ENCODE results near the gene ARHGEF2. TPM values are rescaled to one million over a fixed set of nuclear protein-coding genes. Genes with fewer than 3 reads are reported as not detected.

The ARHGEF2 gene
- total and polyA plus RNA-seq, 2 of the 13 experiments (the other 11 are each of a cell fraction or from before 2014, with no cell fraction given) = 16.1 to 32.1 TPM

- TF ChIP-seq MXD3 (CRISPR knock-in tag; IDR thresholded peaks at IDR 0.05) (no peak), ELF3 (CRISPR knock-in tag; IDR thresholded peaks at IDR 0.05) (no peak)
Observed at GRCh38 chr1:155898888-155899287, 79.5 kb downstream of the ARHGEF2 start (continued).

DNA sequence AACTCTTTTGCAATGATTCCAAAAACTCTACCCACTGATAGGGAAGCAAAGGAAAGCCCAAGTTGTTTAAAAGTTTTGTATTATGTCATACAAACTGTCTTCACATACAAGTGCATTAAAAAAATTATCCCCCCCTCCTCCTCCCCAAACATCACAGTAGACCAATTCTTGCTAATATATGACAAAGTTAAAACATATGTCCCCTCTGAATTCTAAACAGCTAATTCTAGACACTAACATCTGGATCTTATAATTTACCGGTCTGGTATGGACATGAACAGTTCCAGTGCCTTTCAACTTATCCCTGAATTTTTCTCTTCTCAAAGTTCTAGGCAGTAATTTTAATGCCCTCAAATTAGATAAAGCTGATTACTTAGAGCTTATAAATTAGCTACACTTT lies 80.6 kb downstream of the ARHGEF2 start:
- 100% methylated on average over 1 of the region's 1 CpG for WGBS (ENCODE audit: low lambda C conversion rate)
- POLR2A ChIA-PET = no interaction called here
- BruUV-seq (replicated peaks) = no TSS peak
- TF ChIP-seq ZNF883 (CRISPR knock-in tag; IDR thresholded peaks at IDR 0.05; ENCODE audit: not compliant biosample characterization) (no peak), TAF1 (CRISPR knock-in tag; IDR thresholded peaks at IDR 0.05) (no peak), ZNF773 (CRISPR knock-in tag; IDR thresholded peaks at IDR 0.05; ENCODE audit: borderline replicate concordance) (no peak), ZNF710 (CRISPR knock-in tag; IDR thresholded peaks at IDR 0.05; ENCODE audit: borderline replicate concordance) (no peak), NCOA5 (CRISPR knock-in tag; IDR thresholded peaks at IDR 0.05) (no peak), PAX8 (CRISPR knock-in tag; IDR thresholded peaks at IDR 0.05; ENCODE audit: borderline replicate concordance) (no peak), ATRX (CRISPR knock-in tag; IDR thresholded peaks at IDR 0.05; ENCODE audit: borderline replicate concordance) (no peak), ISL2 (CRISPR knock-in tag; IDR thresholded peaks at IDR 0.05) (no peak), ZNF496 (CRISPR knock-in tag; IDR thresholded peaks at IDR 0.05; ENCODE audit: insufficient replicate concordance) (no peak)
- Histone ChIP-seq H4K20me1 (ENCODE audit: insufficient read depth, low read length) (no peaks in the 10 kb centered on the region), H3K27ac (ENCODE audit: extremely low read length, insufficient read depth, low read length) (no peak overlapping the region), H2AFZ (ENCODE audit: low read length) (no peak overlapping the region), H3K4me2 (ENCODE audit: low read depth, low read length) (no peak overlapping the region), H3K9ac (ENCODE audit: insufficient read depth, low read depth, low read length) (no peak overlapping the region), H3K9me3 (ENCODE audit: low read length) (no peaks in the 10 kb centered on the region), H3K36me3 (replicated peaks in 1 of 2; ENCODE audit: control insufficient read depth in 1 of 2, insufficient read depth in 2 of 2, low read length in 2 of 2) (peaks cover 8 to 22% of the 10 kb centered on the region in 2 experiments; a peak in 4 of 5 replicates), H3K4me3 (replicated peaks in 1 of 3; ENCODE audit: insufficient read depth in 1 of 3, low read depth in 2 of 3, low read length in 3 of 3) (no peak overlapping the region), H3K79me2 (ENCODE audit: insufficient read depth, low read length) (no peaks in the 10 kb centered on the region), H3K27me3 (ENCODE audit: control insufficient read depth in 1 of 2, insufficient read depth in 2 of 2, low read length in 2 of 2) (no peaks in the 10 kb centered on the region), H3K4me1 (ENCODE audit: insufficient read depth, low read length) (peaks cover 15% of the 10 kb centered on the region)
- CTCF ChIA-PET (ENCODE audit: low intra/inter-chr PET ratio, low total read pairs) = no interaction called here
- ATAC-seq = no peak
- in situ Hi-C loops (cut with HindIII; ENCODE audit: extremely low pct_ligation_motif_present, low pct_unique_long_range_greater_than_20kb) = no loop called here
- intact Hi-C loops (cut with micrococcal nuclease; ENCODE audit: unreplicated experiment) = loop anchor here (10.0 kb wide), 1 partner anchor 1517 kb away; no protein-coding TSS in a partner anchor
- no peak for DNase-seq (ENCODE audit: low spot score)
- no peak for FAIRE-seq

Small RNAs within 50 kb of the gene (microRNA-seq; reads per million reads assigned to microRNA genes)
- gene MIR6738 = not detected

Small RNAs within 50 kb of the gene (small RNA-seq; reads per million reads assigned to genes)
- gene MIR6738 (ENCODE audit: insufficient read depth in 2 of 3, insufficient read length in 3 of 3, low read depth in 2 of 3, low replicate concordance in 1 of 3) (0 reads per million in 3 experiments), gene SCARNA4 (ENCODE audit: insufficient read depth in 2 of 3, insufficient read length in 3 of 3, low read depth in 2 of 3, low replicate concordance in 1 of 3) (0 reads per million in 3 experiments), gene SNORA80E (ENCODE audit: insufficient read depth in 2 of 3, insufficient read length in 3 of 3, low read depth in 2 of 3, low replicate concordance in 1 of 3) (100 to 354 (median 213) reads per million in 3 experiments)

Other genes starting within 250 kb of the ARHGEF2 start
- 15.5 and 19.6 TPM in 2 replicates for gene GON4L, start 121.3 kb downstream of the ARHGEF2 start, total RNA-seq (2016; rRNA removed; fragmentation: Illumina TruSeq; extraction: Trizol)
- 14.6 and 15.0 TPM in 2 replicates for gene GON4L, start 121.3 kb downstream of the ARHGEF2 start, polyA plus RNA-seq (2011; rRNA removed)
- gene SYT11, start 119.0 kb downstream of the ARHGEF2 start, total RNA-seq (2016; rRNA removed; fragmentation: Illumina TruSeq; extraction: Trizol) = 0.08 and 0.22 TPM in 2 replicates
- 0.59 and 0.64 TPM in 2 replicates for gene SYT11, start 119.0 kb downstream of the ARHGEF2 start, polyA plus RNA-seq (2011; rRNA removed)
- 12.2 and 15.9 TPM in 2 replicates for gene RIT1, start 67.2 kb downstream of the ARHGEF2 start, total RNA-seq (2016; rRNA removed; fragmentation: Illumina TruSeq; extraction: Trizol)
- 29.3 and 32.2 TPM in 2 replicates for gene RIT1, start 67.2 kb downstream of the ARHGEF2 start, polyA plus RNA-seq (2011; rRNA removed)
- 15.9 and 33.5 TPM in 2 replicates for gene KHDC4, start 44.1 kb downstream of the ARHGEF2 start, total RNA-seq (2016; rRNA removed; fragmentation: Illumina TruSeq; extraction: Trizol)
- gene KHDC4, start 44.1 kb downstream of the ARHGEF2 start, polyA plus RNA-seq (2011; rRNA removed) = 74.5 and 92.0 TPM in 2 replicates
- gene RXFP4, start 36.9 kb downstream of the ARHGEF2 start, total RNA-seq (2016; rRNA removed; fragmentation: Illumina TruSeq; extraction: Trizol) = 0.38 TPM in 1 of 2 replicates, not detected in the other
- gene RXFP4, start 36.9 kb downstream of the ARHGEF2 start, polyA plus RNA-seq (2011; rRNA removed) = 1.4 and 1.9 TPM in 2 replicates
- 150 and 284 TPM in 2 replicates for gene SSR2, start 42.4 kb upstream of the ARHGEF2 start, total RNA-seq (2016; rRNA removed; fragmentation: Illumina TruSeq; extraction: Trizol)
- 442 and 461 TPM in 2 replicates for gene SSR2, start 42.4 kb upstream of the ARHGEF2 start, polyA plus RNA-seq (2011; rRNA removed)
- gene UBQLN4, start 75.3 kb upstream of the ARHGEF2 start, total RNA-seq (2016; rRNA removed; fragmentation: Illumina TruSeq; extraction: Trizol) = 31.5 and 33.2 TPM in 2 replicates
- gene UBQLN4, start 75.3 kb upstream of the ARHGEF2 start, polyA plus RNA-seq (2011; rRNA removed) = 39.8 and 42.0 TPM in 2 replicates
- 66.4 and 84.0 TPM in 2 replicates for gene LAMTOR2, start 76.2 kb upstream of the ARHGEF2 start, total RNA-seq (2016; rRNA removed; fragmentation: Illumina TruSeq; extraction: Trizol)
- 36.5 and 44.9 TPM in 2 replicates for gene LAMTOR2, start 76.2 kb upstream of the ARHGEF2 start, polyA plus RNA-seq (2011; rRNA removed)
- gene RAB25, start 82.6 kb upstream of the ARHGEF2 start, total RNA-seq (2016; rRNA removed; fragmentation: Illumina TruSeq; extraction: Trizol) = 0.20 TPM in 1 of 2 replicates, not detected in the other
- gene RAB25, start 82.6 kb upstream of the ARHGEF2 start, polyA plus RNA-seq (2011; rRNA removed) = 0.12 and 0.22 TPM in 2 replicates
- 7.6 TPM in 2 replicates for gene MEX3A, start 103.9 kb upstream of the ARHGEF2 start, total RNA-seq (2016; rRNA removed; fragmentation: Illumina TruSeq; extraction: Trizol)
- gene MEX3A, start 103.9 kb upstream of the ARHGEF2 start, polyA plus RNA-seq (2011; rRNA removed) = 9.0 and 9.1 TPM in 2 replicates
- 190 and 225 TPM in 2 replicates for gene LMNA, start 136.2 kb upstream of the ARHGEF2 start, total RNA-seq (2016; rRNA removed; fragmentation: Illumina TruSeq; extraction: Trizol)
- 107 and 110 TPM in 2 replicates for gene LMNA, start 136.2 kb upstream of the ARHGEF2 start, polyA plus RNA-seq (2011; rRNA removed)
- 0.09 TPM in 1 of 2 replicates, not detected in the other for gene SEMA4A, start 175.0 kb upstream of the ARHGEF2 start, total RNA-seq (2016; rRNA removed; fragmentation: Illumina TruSeq; extraction: Trizol)
- gene SEMA4A, start 175.0 kb upstream of the ARHGEF2 start, polyA plus RNA-seq (2011; rRNA removed) = 0.14 and 0.20 TPM in 2 replicates
- 10.7 and 12.4 TPM in 2 replicates for gene SLC25A44, start 215.6 kb upstream of the ARHGEF2 start, total RNA-seq (2016; rRNA removed; fragmentation: Illumina TruSeq; extraction: Trizol)
- gene SLC25A44, start 215.6 kb upstream of the ARHGEF2 start, polyA plus RNA-seq (2011; rRNA removed) = 13.4 and 14.3 TPM in 2 replicates
- 89.0 and 94.7 TPM in 2 replicates for gene PMF1, start 234.5 kb upstream of the ARHGEF2 start, total RNA-seq (2016; rRNA removed; fragmentation: Illumina TruSeq; extraction: Trizol)
- gene PMF1, start 234.5 kb upstream of the ARHGEF2 start, polyA plus RNA-seq (2011; rRNA removed) = 68.4 and 72.5 TPM in 2 replicates

Measured in HepG2 (cell line).